Chondrocyte (in vitro differentiated cells): Measurements from ENCODE around the gene SRPRB. TPM values are rescaled to one million over a fixed set of nuclear protein-coding genes. Genes with fewer than 3 reads are reported as not detected.

Experiments
- DNase-seq: peaks from one replicate; pipeline ENCODE4 v3.0.0; 2021; ENCODE audit warnings: mixed read lengths, low spot score
- H3K27ac Mint-ChIP-seq: one replicate; pipeline ENCODE4 v1.8.0; 2021; ENCODE audit warnings: mild to moderate bottlenecking, moderate library complexity, mixed read lengths; ENCODE audit not compliant: unreplicated experiment
- H3K27me3 Mint-ChIP-seq: 2 replicates; pipeline ENCODE4 v1.8.0; 2021; ENCODE audit warnings: low read depth, mixed read lengths
- H3K36me3 Mint-ChIP-seq: 2 replicates; pipeline ENCODE4 v1.8.0; 2021; ENCODE audit warnings: low read depth, mixed read lengths
- H3K4me1 Mint-ChIP-seq: 2 replicates; pipeline ENCODE4 v1.8.0; 2021; ENCODE audit warnings: low read depth, mild to moderate bottlenecking, mixed read lengths
- H3K4me3 Mint-ChIP-seq: one replicate; pipeline ENCODE4 v1.8.0; 2021; ENCODE audit warnings: mild to moderate bottlenecking, moderate library complexity, mixed read lengths; ENCODE audit not compliant: unreplicated experiment
- H3K9me3 Mint-ChIP-seq: 2 replicates; pipeline ENCODE4 v1.8.0; 2021; ENCODE audit warnings: low read depth, mixed read lengths
- total RNA-seq: library from RNA; stranded (reverse); gene quantifications from 3 replicates; pipeline ENCODE4 v1.2.1, GENCODE V29; 2021
- TF ChIP-seq, protein P1 (sequence below): fragments of 200-600 bp; sonication (generic); IDR thresholded peaks from 2 replicates; pipeline ENCODE4 v1.5.0; 2021; ENCODE audit warnings: antibody characterized with exemption, mild to moderate bottlenecking, moderate library complexity

SRPRB gene
- total RNA-seq, 1 donor from 2014 or later: 99.3 TPM

DNA sequence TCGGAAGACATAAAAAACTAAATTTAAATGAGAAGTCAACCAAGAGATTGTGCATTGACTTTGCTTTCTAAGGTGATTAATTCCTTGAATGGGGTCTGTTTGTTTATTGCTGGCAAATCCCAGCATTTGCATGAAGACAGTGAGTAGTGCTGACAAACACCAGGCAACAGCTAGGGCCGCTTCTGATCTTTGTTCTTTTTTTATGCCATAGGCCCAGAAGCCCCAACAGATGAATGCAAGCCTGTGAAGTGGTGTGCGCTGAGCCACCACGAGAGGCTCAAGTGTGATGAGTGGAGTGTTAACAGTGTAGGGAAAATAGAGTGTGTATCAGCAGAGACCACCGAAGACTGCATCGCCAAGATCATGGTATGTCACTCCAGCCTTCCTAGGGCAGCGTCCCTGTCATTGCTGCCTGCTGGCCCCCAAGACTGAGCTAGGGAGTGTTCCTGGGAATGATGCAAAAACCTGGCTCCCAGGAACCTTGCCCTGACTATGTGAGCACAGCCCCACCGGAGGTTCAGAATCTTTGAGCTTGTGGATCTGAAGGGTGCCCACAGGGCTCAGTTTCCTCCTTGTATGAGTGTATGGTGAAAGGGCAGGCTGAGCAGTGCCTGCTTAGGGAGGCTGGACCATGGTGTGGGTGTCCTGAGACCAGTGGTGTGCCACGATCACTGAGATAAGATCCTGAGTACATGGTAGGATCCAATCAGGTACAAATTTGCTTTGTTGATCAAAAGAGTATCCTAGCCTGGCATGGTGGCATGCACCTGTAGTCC, 46.5 kb upstream of the SRPRB start:
- Mint-ChIP-seq H3K4me3 (no peak overlapping the region), H3K9me3 (no peaks in the 10 kb centered on the region), H3K36me3 (no peaks in the 10 kb centered on the region), H3K27me3 (peaks cover 15% of the 10 kb centered on the region), H3K4me1 (peaks cover 10% of the 10 kb centered on the region), H3K27ac (no peak overlapping the region)
- no peak for DNase-seq
- TF ChIP-seq, protein P1, sequence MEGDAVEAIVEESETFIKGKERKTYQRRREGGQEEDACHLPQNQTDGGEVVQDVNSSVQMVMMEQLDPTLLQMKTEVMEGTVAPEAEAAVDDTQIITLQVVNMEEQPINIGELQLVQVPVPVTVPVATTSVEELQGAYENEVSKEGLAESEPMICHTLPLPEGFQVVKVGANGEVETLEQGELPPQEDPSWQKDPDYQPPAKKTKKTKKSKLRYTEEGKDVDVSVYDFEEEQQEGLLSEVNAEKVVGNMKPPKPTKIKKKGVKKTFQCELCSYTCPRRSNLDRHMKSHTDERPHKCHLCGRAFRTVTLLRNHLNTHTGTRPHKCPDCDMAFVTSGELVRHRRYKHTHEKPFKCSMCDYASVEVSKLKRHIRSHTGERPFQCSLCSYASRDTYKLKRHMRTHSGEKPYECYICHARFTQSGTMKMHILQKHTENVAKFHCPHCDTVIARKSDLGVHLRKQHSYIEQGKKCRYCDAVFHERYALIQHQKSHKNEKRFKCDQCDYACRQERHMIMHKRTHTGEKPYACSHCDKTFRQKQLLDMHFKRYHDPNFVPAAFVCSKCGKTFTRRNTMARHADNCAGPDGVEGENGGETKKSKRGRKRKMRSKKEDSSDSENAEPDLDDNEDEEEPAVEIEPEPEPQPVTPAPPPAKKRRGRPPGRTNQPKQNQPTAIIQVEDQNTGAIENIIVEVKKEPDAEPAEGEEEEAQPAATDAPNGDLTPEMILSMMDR: no peak

DNA sequence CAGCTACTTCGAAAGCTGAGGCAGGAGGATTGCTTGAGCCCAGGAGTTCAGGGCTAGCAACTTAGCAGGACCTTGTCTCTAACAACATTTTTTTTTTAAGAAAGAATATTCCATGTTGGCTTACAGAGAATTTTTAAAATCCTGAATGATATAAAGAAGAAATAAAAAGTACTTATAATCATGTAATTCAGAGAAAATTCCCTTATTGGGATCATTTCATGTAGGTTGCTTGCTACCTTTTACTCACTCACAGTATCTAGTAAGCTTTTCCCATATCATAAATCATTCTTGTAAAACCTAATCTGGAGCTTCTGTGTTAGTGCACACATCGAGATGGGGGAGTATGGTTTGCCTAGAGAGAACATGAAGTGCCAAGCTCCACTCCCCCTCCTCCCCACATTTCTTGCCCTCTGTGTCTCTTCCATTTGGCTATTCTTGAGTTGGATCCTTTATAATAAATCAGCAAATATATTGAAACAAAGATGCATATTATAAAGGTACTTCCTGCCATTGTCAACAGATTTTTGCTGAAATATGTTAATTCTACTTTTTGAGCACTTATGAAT, 45.8 kb upstream of the SRPRB start:
- Mint-ChIP-seq H3K36me3 (no peaks in the 10 kb centered on the region), H3K27me3 (peaks cover 15% of the 10 kb centered on the region), H3K4me3 (no peak overlapping the region), H3K9me3 (no peaks in the 10 kb centered on the region), H3K27ac (no peak overlapping the region), H3K4me1 (peaks cover 17% of the 10 kb centered on the region)
- TF ChIP-seq, protein P1: no peak
- DNase-seq: no peak

DNA sequence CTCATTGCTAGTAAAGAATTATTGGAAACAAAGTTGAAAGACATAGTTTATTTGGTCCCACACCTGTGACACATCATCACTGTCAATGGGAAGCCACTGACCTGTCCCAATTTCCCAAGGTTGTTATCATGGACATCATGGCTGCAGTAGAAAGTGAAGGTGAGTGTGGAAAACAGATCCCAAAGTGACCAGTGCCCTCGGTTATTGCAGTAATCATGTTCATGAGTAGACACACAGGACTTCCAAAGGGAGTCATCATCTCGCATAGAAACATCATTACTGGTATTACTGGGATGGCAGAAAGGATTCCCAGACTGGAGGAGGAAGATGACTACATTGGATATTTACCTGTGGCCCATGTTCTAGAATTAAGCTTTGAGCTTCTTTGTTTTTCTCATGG, 44.7 kb upstream of the SRPRB start:
- Mint-ChIP-seq H3K4me3 (no peak overlapping the region), H3K36me3 (no peaks in the 10 kb centered on the region)

DNA sequence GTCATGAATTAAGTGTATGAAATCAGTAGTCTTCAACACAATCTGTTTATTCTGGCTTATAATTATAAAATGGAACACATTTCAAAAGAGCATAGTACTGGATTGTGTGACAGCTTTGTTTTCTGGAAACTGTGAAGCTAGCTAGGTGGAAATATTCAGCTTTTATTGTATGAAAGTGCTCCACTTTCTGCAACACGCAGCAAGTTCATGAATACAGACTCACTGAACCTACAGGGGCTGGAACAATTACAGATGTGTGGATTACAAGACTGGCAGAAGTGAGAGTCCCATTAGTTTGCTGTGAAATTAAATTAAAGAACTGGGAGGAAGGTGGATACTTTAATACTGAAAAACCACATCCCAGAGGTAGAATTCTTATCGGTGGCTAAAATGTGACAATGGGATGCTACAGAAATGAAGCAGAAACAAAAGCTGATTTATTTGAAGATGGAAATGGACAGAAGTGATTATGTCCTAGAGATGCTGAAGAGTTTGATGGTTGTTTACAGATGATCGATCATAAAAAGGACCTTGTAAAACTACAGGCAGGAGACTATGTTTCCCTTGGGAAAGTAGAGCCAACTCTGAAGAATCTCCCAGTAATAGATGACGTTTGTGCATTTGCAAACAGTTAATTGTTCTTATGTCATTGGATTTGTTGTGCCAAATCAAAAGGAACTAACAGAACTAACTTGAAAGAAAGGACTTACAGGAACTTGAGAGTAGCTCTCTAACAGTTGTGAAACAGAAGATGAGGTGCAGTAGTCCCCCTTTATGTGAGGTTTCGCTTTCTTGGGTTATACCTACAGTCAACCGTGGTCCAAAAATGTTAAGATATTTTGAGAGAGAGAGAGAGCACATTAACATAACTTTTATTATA, 43.8 kb upstream of the SRPRB start:
- Mint-ChIP-seq H3K4me3 (no peak overlapping the region), H3K27me3 (peaks cover 15% of the 10 kb centered on the region), H3K36me3 (no peaks in the 10 kb centered on the region), H3K27ac (no peak overlapping the region), H3K4me1 (peaks cover 17% of the 10 kb centered on the region), H3K9me3 (no peaks in the 10 kb centered on the region)
- TF ChIP-seq, protein P1: no peak
- DNase-seq: no peak

More for the DNA sequence above, 44.7 kb upstream of the SRPRB start:
- H3K9me3 Mint-ChIP-seq: no peaks in the 10 kb centered on the region
- DNase-seq: no peak
- TF ChIP-seq, protein P1: no peak
- no peak overlapping the region for H3K27ac Mint-ChIP-seq
- H3K27me3 Mint-ChIP-seq: peaks cover 15% of the 10 kb centered on the region
- H3K4me1 Mint-ChIP-seq: peaks cover 17% of the 10 kb centered on the region

DNA sequence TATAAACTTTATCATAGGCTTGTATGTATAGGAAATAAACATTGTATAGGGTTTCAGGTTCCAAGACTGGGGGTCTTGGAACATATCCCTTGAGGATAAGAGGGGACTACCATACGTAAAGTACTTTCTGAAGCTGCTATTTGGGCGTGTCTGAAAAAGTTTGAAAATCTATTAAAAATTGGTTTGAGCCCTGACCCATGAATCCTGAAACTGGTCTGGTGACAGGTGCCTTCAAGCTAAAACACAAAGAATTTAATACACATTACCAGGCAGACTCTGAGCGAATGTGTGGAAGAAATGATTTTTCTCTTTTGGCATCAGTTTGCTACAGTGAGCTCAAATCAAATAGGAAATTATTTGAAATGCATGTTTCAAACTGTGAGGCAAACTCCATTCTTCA, 43.1 kb upstream of the SRPRB start:
- peaks cover 13% of the 10 kb centered on the region for H3K4me1 Mint-ChIP-seq
- H3K9me3 Mint-ChIP-seq: no peaks in the 10 kb centered on the region
- TF ChIP-seq, protein P1: no peak
- no peak overlapping the region for H3K4me3 Mint-ChIP-seq
- peaks cover 11% of the 10 kb centered on the region for H3K27me3 Mint-ChIP-seq
- H3K27ac Mint-ChIP-seq: no peak overlapping the region
- no peak for DNase-seq
- H3K36me3 Mint-ChIP-seq: no peaks in the 10 kb centered on the region
